Chondrocyte (in vitro differentiated cells): ENCODE results near the gene LARP1. TPM values are rescaled to one million over a fixed set of nuclear protein-coding genes. Genes with fewer than 3 reads are reported as not detected.

Experiments used
- DNase-seq: peaks from one replicate; pipeline ENCODE4 v3.0.0; 2021; ENCODE audit warnings: mixed read lengths, low spot score
- H3K27ac Mint-ChIP-seq: one replicate; pipeline ENCODE4 v1.8.0; 2021; ENCODE audit warnings: mild to moderate bottlenecking, moderate library complexity, mixed read lengths; ENCODE audit not compliant: unreplicated experiment
- H3K27me3 Mint-ChIP-seq: 2 replicates; pipeline ENCODE4 v1.8.0; 2021; ENCODE audit warnings: low read depth, mixed read lengths
- H3K36me3 Mint-ChIP-seq: 2 replicates; pipeline ENCODE4 v1.8.0; 2021; ENCODE audit warnings: low read depth, mixed read lengths
- H3K4me1 Mint-ChIP-seq: 2 replicates; pipeline ENCODE4 v1.8.0; 2021; ENCODE audit warnings: low read depth, mild to moderate bottlenecking, mixed read lengths
- H3K4me3 Mint-ChIP-seq: one replicate; pipeline ENCODE4 v1.8.0; 2021; ENCODE audit warnings: mild to moderate bottlenecking, moderate library complexity, mixed read lengths; ENCODE audit not compliant: unreplicated experiment
- H3K9me3 Mint-ChIP-seq: 2 replicates; pipeline ENCODE4 v1.8.0; 2021; ENCODE audit warnings: low read depth, mixed read lengths
- CTCF ChIP-seq: fragments of 200-600 bp; sonication (generic); IDR thresholded peaks from 2 replicates; pipeline ENCODE4 v1.5.0; 2021; ENCODE audit warnings: antibody characterized with exemption, mild to moderate bottlenecking, moderate library complexity
- total RNA-seq: library from RNA; stranded (reverse); gene quantifications from 3 replicates; pipeline ENCODE4 v1.2.1, GENCODE V29; 2021

The LARP1 gene
- total RNA-seq, 1 donor from 2014 or later = 258 TPM

- Mint-ChIP-seq H3K9me3 (no peaks in the 10 kb centered on the region), H3K4me1 (peaks cover 74% of the 10 kb centered on the region), H3K36me3 (peaks cover 2% of the 10 kb centered on the region), H3K27ac (no peak overlapping the region), H3K4me3 (no peak overlapping the region), H3K27me3 (no peaks in the 10 kb centered on the region)
- DNase-seq = no peak
- TF ChIP-seq CTCF = no peak
Measured at GRCh38 chr5:154762700-154763099, 7.5 kb downstream of the LARP1 start.

GRCh38 chr5:154764967-154765366, 9.8 kb downstream of the LARP1 start:
- Mint-ChIP-seq H3K4me1 (peaks cover 67% of the 10 kb centered on the region), H3K27ac (peak overlapping the region; percentile 41), H3K27me3 (no peaks in the 10 kb centered on the region), H3K9me3 (no peaks in the 10 kb centered on the region), H3K4me3 (no peak overlapping the region), H3K36me3 (peaks cover 2% of the 10 kb centered on the region)
- no peak for TF ChIP-seq CTCF
- DNase-seq = no peak

GRCh38 chr5:154765396-154765925, 10.3 kb downstream of the LARP1 start:
- H3K4me1 Mint-ChIP-seq = peaks cover 68% of the 10 kb centered on the region
- no peaks in the 10 kb centered on the region for H3K9me3 Mint-ChIP-seq
- H3K4me3 Mint-ChIP-seq = no peak overlapping the region
- DNase-seq = no peak
- no peak for TF ChIP-seq CTCF
- no peaks in the 10 kb centered on the region for H3K27me3 Mint-ChIP-seq
- peak overlapping the region; percentile 41 for H3K27ac Mint-ChIP-seq
- peaks cover 2% of the 10 kb centered on the region for H3K36me3 Mint-ChIP-seq

- Mint-ChIP-seq H3K9me3 (no peaks in the 10 kb centered on the region), H3K27ac (no peak overlapping the region), H3K4me1 (peaks cover 68% of the 10 kb centered on the region), H3K27me3 (no peaks in the 10 kb centered on the region), H3K36me3 (peaks cover 2% of the 10 kb centered on the region), H3K4me3 (no peak overlapping the region)
- no peak for TF ChIP-seq CTCF
- DNase-seq = no peak
Measured at GRCh38 chr5:154766558-154767281, 11.5 kb downstream of the LARP1 start.

- no peaks in the 10 kb centered on the region for H3K27me3 Mint-ChIP-seq
- H3K4me3 Mint-ChIP-seq = no peak overlapping the region
- DNase-seq = no peak
- TF ChIP-seq CTCF = no peak
- peak overlapping the region; percentile 4 for H3K27ac Mint-ChIP-seq
- H3K36me3 Mint-ChIP-seq = peaks cover 2% of the 10 kb centered on the region
- peaks cover 68% of the 10 kb centered on the region for H3K4me1 Mint-ChIP-seq
- H3K9me3 Mint-ChIP-seq = no peaks in the 10 kb centered on the region
Measured at GRCh38 chr5:154767576-154767975, 12.4 kb downstream of the LARP1 start.
